ENCODE data around the gene KCNQ5. TPM values are rescaled to one million over a fixed set of nuclear protein-coding genes. Genes with fewer than 3 reads are reported as not detected.

Gene KCNQ5
- total RNA-seq, 6 donors from 2014 or later = 0.30 to 3.1 (median 0.32) TPM

DNA sequence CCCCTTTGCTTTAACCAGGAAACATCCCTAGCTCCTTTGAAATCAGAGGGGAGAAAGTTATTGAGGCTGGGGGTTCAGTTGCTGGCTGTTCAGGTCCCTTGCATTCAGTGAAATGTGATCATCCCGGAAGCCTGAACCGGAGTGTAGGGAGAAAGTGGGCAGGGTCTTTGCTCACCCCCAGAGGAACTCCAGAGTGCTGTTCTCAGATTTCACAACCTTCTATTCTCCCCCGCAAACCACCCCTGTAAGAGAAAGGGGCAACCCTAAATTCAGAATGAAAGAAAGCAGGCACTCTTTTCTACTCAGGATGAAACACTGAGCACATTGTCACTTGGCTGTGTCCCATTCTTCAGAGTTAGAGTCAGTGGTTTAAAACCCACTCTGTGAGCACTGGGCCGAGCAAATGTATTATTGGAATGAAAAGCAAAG is 463.6 kb downstream of the KCNQ5 start:
- Histone ChIP-seq H3K4me3 (no peak overlapping the region), H3K9me3 (no peaks in the 10 kb centered on the region), H3K36me3 (no peaks in the 10 kb centered on the region), H3K4me1 (no peaks in the 10 kb centered on the region), H3K27me3 (no peaks in the 10 kb centered on the region), H3K27ac (no peak overlapping the region)
- DNase-seq (no peak), ATAC-seq (ENCODE audit: low FRiP score in 2 of 2) (no peak)
- WGBS, 2 donors = 41 to 66% methylated on average over 4 of the region's 4 CpGs
- TF ChIP-seq EP300 (IDR thresholded peaks at IDR 0.05) = no peak
- TF ChIP-seq POLR2A (IDR thresholded peaks at IDR 0.05) = no peak
- TF ChIP-seq POLR2AphosphoS5 (IDR thresholded peaks at IDR 0.05) = no peak
- TF ChIP-seq, protein P1, sequence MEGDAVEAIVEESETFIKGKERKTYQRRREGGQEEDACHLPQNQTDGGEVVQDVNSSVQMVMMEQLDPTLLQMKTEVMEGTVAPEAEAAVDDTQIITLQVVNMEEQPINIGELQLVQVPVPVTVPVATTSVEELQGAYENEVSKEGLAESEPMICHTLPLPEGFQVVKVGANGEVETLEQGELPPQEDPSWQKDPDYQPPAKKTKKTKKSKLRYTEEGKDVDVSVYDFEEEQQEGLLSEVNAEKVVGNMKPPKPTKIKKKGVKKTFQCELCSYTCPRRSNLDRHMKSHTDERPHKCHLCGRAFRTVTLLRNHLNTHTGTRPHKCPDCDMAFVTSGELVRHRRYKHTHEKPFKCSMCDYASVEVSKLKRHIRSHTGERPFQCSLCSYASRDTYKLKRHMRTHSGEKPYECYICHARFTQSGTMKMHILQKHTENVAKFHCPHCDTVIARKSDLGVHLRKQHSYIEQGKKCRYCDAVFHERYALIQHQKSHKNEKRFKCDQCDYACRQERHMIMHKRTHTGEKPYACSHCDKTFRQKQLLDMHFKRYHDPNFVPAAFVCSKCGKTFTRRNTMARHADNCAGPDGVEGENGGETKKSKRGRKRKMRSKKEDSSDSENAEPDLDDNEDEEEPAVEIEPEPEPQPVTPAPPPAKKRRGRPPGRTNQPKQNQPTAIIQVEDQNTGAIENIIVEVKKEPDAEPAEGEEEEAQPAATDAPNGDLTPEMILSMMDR (IDR thresholded peaks at IDR 0.05) = no peak

DNA sequence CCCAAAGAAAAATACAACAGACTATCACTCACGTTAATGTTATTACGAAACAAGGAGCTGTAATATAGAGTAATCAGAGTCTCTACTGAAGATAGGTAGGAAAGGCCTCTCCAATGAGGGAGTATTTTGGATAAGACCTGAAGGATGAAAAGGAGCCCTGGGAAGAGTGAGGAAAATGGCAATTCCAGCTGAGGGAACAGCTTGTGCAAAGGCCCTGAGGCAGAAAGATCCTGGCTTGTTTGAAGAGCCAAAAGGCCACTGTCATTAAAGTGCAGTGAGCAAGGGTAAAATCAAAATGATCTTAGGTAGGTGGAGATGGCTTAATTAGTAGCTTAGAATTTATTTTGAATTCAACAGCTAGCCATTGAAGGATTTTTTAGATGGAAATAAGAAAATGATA is 464.9 kb downstream of the KCNQ5 start:
- no peak for ATAC-seq (ENCODE audit: low FRiP score in 2 of 2)
- H3K4me3 ChIP-seq = no peak overlapping the region
- H3K27ac ChIP-seq = no peak overlapping the region
- DNase-seq = no peak
- H3K27me3 ChIP-seq = no peaks in the 10 kb centered on the region
- H3K36me3 ChIP-seq = no peaks in the 10 kb centered on the region
- TF ChIP-seq POLR2A (IDR thresholded peaks at IDR 0.05) (no peak), POLR2AphosphoS5 (IDR thresholded peaks at IDR 0.05) (no peak), EP300 (IDR thresholded peaks at IDR 0.05) (no peak)
- TF ChIP-seq, protein P1 (IDR thresholded peaks at IDR 0.05) = no peak
- no peaks in the 10 kb centered on the region for H3K4me1 ChIP-seq
- no peaks in the 10 kb centered on the region for H3K9me3 ChIP-seq
- 73 to 80% methylated on average over 2 of the region's 2 CpGs for WGBS, 2 donors

DNA sequence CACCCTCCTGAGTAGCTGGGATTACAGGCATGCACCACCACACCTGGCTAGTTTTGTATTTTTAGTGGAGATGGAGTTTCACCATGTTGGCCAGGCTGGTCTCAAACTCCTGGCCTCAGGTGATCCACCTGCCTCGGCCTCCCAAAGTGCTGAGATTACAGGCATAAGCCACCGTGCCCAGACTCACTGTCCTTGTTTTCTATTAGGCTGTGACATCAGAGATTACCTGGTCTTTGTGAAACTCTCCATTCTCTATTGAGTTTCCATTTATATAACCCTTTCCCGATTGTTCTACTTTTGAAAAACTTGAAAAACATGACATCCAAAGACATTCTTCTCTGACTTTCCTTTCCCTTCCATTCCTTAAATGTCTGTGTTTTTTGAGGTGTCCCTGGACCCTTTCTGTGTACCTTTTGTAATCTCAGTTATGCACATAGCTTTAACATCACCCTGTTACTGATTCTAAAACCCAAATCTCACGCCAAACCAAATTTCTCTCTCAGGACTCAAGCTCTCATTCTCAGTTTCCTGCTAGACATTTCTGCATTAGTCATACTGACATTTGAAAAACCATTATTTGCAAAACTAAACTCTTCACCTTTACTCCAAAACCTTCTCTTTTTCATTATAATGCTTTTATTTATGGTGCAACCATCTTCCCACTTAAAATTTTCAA is 466.4 kb downstream of the KCNQ5 start:
- H3K27me3 ChIP-seq = no peaks in the 10 kb centered on the region
- DNase-seq = no peak
- no peak overlapping the region for H3K27ac ChIP-seq
- no peak overlapping the region for H3K4me3 ChIP-seq
- H3K36me3 ChIP-seq = no peaks in the 10 kb centered on the region
- WGBS, 2 donors = 88 to 90% methylated on average over 4 of the region's 4 CpGs
- no peaks in the 10 kb centered on the region for H3K9me3 ChIP-seq
- H3K4me1 ChIP-seq = no peaks in the 10 kb centered on the region
- TF ChIP-seq, protein P1 (IDR thresholded peaks at IDR 0.05) = no peak
- TF ChIP-seq POLR2A (IDR thresholded peaks at IDR 0.05) (no peak), POLR2AphosphoS5 (IDR thresholded peaks at IDR 0.05) (no peak), EP300 (IDR thresholded peaks at IDR 0.05) (no peak)
- ATAC-seq (ENCODE audit: low FRiP score in 2 of 2) = no peak

DNA sequence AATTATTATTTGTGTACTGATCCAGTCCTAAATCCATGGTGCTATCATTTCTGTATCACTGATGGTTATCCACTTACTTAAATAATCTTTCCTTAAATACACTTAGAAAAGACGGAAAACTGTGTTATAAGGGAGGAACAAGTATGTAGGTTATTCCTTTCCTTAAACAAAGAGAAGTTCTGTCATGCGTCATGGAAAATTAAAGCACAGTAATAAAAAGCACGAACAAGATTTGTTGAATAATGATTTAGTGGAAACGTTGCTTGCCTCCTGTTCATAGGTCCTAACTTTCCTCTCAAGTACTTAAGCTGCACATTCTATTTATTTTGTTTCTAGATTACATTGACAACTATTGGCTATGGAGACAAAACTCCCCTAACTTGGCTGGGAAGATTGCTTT is 483.1 kb downstream of the KCNQ5 start:
- Histone ChIP-seq H3K27ac (no peak overlapping the region), H3K27me3 (no peaks in the 10 kb centered on the region), H3K9me3 (no peaks in the 10 kb centered on the region), H3K4me3 (no peak overlapping the region), H3K36me3 (no peaks in the 10 kb centered on the region), H3K4me1 (no peaks in the 10 kb centered on the region)
- ATAC-seq (ENCODE audit: low FRiP score in 2 of 2) (no peak), DNase-seq (no peak)
- 54 to 73% methylated on average over 4 of the region's 4 CpGs for WGBS, 2 donors
- TF ChIP-seq POLR2AphosphoS5 (IDR thresholded peaks at IDR 0.05) (no peak), POLR2A (IDR thresholded peaks at IDR 0.05) (no peak), EP300 (IDR thresholded peaks at IDR 0.05) (no peak)
- TF ChIP-seq, protein P1 (IDR thresholded peaks at IDR 0.05) = no peak

DNA sequence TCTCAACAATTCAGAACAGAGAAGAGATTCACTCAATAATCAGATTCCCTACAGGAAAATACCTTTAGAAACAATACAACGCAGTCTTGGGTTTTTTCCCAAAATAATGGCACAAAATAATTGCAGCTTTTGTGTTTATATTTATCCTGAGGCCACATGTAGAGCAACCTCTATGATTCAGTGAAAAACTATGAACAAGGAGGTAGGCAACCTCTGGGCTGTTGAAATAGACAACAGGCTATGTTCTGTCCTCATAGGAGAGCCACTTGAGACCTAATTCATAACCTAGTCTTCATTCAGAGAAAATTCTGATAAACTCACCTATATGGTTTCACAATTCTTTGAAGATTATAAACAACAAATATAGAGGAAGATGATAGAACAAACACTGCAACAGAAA is 485.2 kb downstream of the KCNQ5 start:
- TF ChIP-seq POLR2AphosphoS5 (IDR thresholded peaks at IDR 0.05) = no peak
- no peak for TF ChIP-seq POLR2A (IDR thresholded peaks at IDR 0.05)
- TF ChIP-seq, protein P1 (IDR thresholded peaks at IDR 0.05) = no peak
- 81 to 84% methylated on average over 1 of the region's 1 CpG for WGBS, 2 donors
- Histone ChIP-seq H3K4me1 (no peaks in the 10 kb centered on the region), H3K9me3 (no peaks in the 10 kb centered on the region), H3K27ac (no peak overlapping the region), H3K36me3 (no peaks in the 10 kb centered on the region), H3K4me3 (no peak overlapping the region), H3K27me3 (no peaks in the 10 kb centered on the region)
- DNase-seq (no peak), ATAC-seq (ENCODE audit: low FRiP score in 2 of 2) (no peak)
